SIG-M5 treated with dmso at 0.1 percent for 504 hours (cell line): ENCODE measurements around the gene NID2.
A peak's percentile ranks its signal among the peaks of the same experiment; 100 is the strongest.

ENCODE experiments used
- DNase-seq: peaks from one replicate; lab custom pipeline; 2025; ENCODE audit not compliant: unreplicated experiment; lab: John Stamatoyannopoulos, UW

Gene NID2

GRCh38 chr14:52026901-52027300, 42.0 kb downstream of the NID2 start:
- DNase-seq = no peak

- no peak for DNase-seq
Measured at GRCh38 chr14:52026017-52026660, 42.7 kb downstream of the NID2 start.

DNA sequence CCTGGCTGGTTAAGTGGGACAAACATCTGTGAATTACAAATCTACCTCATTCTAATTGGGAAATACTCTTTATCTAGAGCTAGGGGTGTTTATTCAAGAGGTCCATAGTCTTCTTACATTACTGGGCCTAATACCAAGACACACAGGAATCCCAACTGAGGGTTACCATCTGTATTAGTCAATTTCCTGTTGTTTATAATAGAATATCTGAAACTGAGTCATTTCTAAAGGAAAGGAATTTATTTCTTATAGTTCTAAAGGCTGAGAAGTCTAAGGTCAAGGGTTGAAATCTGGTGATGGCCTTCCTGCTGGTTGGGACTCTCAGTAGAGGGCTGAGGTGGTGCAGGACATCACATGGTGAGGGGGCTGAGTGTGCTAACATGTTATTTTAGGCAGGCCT, 43.5 kb downstream of the NID2 start:
- DNase-seq = no peak

DNA sequence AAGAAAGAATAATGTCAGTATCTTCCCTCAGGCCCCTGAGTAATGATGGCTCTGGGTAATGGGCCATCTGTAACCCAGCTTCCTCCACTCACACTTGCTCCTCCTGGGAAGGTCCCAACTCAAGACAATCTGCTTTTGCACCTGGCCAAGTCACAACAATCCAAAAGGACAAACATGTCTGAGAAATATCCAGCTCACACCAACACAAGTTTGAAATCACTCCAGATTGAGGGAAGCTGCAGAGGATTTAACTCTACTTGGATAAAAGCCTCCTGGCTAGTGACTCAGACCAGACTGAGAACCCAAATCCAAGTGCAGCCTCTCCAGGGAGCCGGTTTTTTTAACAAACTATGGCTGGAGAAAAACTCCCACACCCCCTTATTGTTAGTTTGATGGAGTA, 45.3 kb downstream of the NID2 start:
- DNase-seq = no peak

GRCh38 chr14:52021957-52022600, 46.8 kb downstream of the NID2 start:
- DNase-seq = no peak

DNA sequence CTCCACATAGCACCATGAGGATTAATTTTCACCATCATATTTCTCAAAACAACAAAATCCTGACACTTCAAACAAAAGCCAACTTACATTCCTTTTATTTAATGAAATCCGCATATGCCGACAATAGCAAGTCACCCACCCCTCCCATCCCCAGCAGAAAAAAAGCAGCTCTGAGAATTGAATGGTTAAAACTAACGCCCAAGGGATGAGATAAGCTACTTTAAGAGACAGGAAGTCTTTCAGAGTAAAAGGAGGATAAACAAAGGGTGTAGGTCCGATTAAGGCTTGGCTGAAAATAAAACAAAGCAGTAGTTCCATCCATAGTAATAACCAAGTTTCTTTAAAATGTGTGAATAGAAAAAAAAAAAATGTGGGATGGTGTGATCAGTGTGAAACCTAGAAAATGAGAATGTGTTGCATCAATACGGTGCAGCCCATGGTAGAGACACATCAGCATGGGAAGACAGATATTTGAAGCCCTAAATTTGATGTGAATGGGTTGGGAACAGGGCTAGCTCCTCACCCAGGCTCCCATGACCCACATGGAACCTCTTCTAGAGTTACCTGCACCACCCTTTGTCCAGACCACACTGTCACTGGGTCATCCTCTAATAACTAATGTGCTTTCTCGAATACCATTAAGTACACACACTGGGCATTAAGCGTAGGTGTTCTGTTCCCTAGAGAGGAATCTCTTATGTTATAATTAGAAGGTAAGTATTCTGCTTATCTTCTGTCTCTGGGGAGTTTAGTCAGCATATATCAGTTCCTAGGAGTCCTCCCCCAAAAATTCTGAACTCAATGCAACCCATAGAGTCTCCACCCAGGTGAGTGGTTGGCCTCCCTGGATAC, 47.8 kb downstream of the NID2 start:
- DNase-seq = no peak

GRCh38 chr14:52020161-52020714, 48.6 kb downstream of the NID2 start:
- DNase-seq = no peak

DNA sequence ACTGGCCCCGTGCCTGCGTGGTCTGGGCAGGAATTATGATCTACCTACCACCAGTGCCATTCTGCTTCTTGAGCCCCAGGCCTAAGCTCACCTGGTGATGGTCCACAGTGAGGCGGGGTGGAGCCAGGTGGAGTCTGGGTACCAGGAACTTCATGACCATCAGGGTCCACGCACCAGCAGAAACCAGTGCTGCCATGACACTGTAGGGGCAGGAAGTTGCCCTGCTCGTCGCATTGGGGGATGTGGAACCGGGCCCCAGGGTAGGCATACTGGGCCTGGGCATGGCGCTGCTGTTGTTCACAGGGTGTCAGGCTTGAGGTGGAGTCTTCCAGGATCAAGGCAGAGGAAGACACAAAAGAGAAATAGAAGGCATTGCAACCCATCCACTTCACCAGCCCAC, 49.9 kb downstream of the NID2 start:
- no peak for DNase-seq

DNA sequence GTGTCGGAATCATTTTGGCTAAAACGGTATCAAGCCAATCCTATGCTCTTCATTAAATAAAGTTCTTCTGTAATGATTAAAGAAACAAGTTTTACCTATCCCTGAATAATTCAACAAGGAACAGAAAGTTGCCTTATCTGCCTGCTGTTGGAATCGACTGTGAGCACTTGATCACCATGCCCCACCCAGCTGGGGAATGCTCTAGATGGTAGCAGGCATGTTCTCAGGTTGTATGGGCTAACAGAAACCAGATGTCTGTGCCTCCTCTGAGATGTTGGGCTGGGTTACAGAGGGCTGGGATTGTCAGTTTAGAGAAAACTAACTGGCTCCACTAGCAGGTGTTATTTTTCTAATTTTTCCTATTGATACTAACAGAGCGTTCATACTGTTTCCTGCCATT, 50.6 kb downstream of the NID2 start:
- DNase-seq = no peak

- peak; percentile 11 for DNase-seq
Measured at GRCh38 chr14:52015411-52016030, 53.3 kb downstream of the NID2 start.

- DNase-seq = no peak
Measured at GRCh38 chr14:52014601-52015267, 54.1 kb downstream of the NID2 start.

DNA sequence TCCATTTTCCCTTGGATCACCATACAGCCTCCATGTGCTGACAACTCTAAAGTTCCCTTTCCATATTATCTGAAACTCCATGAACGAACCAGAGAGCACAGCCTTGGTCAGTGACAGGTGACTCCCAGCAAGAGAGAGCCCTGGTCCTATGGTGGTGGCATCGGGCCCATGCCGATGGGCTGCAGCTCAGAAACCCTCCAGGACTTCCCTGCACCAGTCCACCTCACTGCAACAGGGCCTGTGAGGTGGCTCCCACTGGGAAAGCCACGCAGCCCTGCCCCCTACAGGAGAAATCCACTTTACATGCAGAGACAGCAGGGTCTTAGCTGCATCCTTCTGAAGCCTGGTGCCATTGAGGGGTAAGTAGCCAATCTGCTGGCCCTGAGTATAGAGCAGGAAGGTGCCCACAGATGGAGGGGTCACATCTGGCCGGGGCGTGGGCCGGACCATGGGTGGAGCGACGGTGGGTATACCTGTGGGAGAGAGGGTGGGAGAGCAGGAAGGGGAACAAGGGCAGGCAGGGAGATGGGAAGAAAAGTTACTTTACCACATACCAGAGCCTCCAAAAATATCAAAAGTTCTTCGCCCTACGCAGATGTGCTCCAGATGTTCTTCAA, 54.8 kb downstream of the NID2 start:
- DNase-seq = no peak

GRCh38 chr14:52012635-52013034, 56.2 kb downstream of the NID2 start:
- DNase-seq = no peak

- DNase-seq = no peak
Measured at GRCh38 chr14:52011523-52011922, 57.3 kb downstream of the NID2 start.

- no peak for DNase-seq
Measured at GRCh38 chr14:52010173-52010693, 58.6 kb downstream of the NID2 start.

DNA sequence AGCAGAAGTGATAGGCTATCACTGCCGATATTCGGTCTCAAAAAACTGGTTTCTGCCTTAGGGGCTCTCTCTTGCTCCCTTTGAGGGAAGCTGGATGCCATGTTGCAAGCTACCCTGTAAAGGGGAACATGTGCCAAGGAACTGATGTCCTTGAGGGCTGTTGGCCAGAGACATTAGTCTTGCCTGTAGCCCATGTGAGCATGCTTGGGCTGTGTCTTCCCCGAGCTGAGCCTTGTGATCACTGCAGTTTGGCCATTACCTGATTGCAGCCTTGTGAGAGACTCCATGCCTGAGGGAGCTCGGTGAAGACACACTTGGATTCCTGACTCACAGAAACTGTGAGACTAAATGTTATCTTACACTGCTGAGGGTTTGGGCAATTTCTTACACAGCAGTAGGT, 60.7 kb downstream of the NID2 start:
- DNase-seq = no peak

GRCh38 chr14:52007637-52008036, 61.2 kb downstream of the NID2 start:
- DNase-seq = no peak

GRCh38 chr14:52007211-52007610, 61.6 kb downstream of the NID2 start:
- no peak for DNase-seq

GRCh38 chr14:52006361-52006760, 62.5 kb downstream of the NID2 start:
- no peak for DNase-seq

GRCh38 chr14:52005625-52006024, 63.2 kb downstream of the NID2 start:
- DNase-seq = no peak
